AG04449 (cell line): Measurements from ENCODE around the gene ZBTB43.

Source experiments
- CTCF ChIA-PET: fragments of 350-600 bp; formaldehyde crosslinking; extraction: SDS; loops from one replicate; lab custom pipeline; 2021; ENCODE audit warnings: antibody characterized with exemption; lab: Yijun Ruan, JAX
- POLR2A ChIA-PET: fragments of 400-600, 350-600 bp; formaldehyde crosslinking; extraction: SDS; loops from one replicate; lab custom pipeline; 2020; ENCODE audit warnings: antibody characterized with exemption, inconsistent platforms; lab: Yijun Ruan, JAX
- DNase-seq: peaks from one replicate; pipeline ENCODE4 v3.0.0-alpha.2; 2010; ENCODE audit warnings: low read depth, low spot score
- H3K4me3 ChIP-seq: 2 replicates; pipeline ENCODE4 v1.5.1; 2011; ENCODE audit warnings: low read depth, mild to moderate bottlenecking, control low read depth, low read length
- TF ChIP-seq, protein P1 (sequence below): IDR thresholded peaks from one replicate; pipeline ENCODE4 v1.5.1; 2011; ENCODE audit warnings: mild to moderate bottlenecking, moderate library complexity, low read length, control low read depth, inconsistent platforms; ENCODE audit not compliant: insufficient read depth; ENCODE audit errors: missing control alignments

The ZBTB43 gene

DNA sequence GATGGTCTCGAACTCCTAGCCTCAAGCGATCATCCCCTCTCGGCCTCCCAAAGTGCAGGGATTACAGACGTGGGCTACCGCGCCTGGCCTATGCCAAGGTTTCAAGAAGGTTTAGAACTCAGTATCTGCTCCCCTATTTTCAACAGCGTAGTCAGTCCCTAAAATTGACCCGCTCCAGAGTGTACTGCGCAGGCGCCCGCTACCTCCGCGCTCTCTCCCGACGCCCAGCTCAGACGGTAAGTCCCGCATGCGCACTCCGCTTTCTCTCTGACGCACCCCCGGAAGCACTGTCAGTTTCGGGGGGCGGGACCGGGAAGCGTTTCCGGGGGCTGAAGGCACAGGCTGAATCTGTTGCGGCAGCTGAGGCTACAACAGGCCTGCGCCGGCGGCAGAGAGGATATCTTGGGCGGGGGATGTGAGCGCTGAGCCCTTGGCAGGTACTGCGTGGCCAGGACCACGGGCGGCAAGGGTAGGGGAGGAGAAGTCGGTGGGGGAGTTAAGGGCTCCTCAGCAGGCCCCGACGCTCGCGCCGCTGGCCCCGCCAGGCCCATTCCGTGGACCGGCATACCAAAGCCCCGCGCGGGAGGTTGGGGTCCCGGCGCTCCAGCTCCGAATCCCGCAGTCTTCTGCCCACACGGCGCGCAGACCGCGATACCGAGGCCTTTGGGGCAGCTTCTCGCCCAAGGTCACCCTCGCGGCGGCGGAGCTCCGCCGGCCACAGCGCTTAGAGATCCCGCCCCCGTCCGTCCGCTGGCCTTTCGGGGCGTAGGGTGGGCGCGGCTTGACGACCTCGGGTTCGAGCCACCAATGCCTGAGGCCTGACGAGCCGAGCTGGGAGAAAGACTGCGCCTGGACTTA lies at the start of gene ZBTB43:
Gene ZBTB43, plus strand, starts transcription at position 345 of the 858 bp plus-strand sequence. CDS start 27,470 bp downstream, outside the sequence.
- peak within 1 kb of the TSS; percentile 83 for H3K4me3 ChIP-seq
- ChIA-PET POLR2A (interaction anchor here (0.9 to 1.3 kb wide), 6 partner anchors 10 to 56 kb away, joined by 3 to 5 read pairs (median 4); partner anchors contain the start of gene ZBTB34), CTCF (interaction anchor here (1.4 to 1.9 kb wide), 3 partner anchors 23 to 305 kb away, joined by 3 to 7 read pairs (median 4); no protein-coding TSS in a partner anchor)
- DNase-seq, result peak; percentile 56
- TF ChIP-seq, protein P1, sequence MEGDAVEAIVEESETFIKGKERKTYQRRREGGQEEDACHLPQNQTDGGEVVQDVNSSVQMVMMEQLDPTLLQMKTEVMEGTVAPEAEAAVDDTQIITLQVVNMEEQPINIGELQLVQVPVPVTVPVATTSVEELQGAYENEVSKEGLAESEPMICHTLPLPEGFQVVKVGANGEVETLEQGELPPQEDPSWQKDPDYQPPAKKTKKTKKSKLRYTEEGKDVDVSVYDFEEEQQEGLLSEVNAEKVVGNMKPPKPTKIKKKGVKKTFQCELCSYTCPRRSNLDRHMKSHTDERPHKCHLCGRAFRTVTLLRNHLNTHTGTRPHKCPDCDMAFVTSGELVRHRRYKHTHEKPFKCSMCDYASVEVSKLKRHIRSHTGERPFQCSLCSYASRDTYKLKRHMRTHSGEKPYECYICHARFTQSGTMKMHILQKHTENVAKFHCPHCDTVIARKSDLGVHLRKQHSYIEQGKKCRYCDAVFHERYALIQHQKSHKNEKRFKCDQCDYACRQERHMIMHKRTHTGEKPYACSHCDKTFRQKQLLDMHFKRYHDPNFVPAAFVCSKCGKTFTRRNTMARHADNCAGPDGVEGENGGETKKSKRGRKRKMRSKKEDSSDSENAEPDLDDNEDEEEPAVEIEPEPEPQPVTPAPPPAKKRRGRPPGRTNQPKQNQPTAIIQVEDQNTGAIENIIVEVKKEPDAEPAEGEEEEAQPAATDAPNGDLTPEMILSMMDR, result no peak

DNA sequence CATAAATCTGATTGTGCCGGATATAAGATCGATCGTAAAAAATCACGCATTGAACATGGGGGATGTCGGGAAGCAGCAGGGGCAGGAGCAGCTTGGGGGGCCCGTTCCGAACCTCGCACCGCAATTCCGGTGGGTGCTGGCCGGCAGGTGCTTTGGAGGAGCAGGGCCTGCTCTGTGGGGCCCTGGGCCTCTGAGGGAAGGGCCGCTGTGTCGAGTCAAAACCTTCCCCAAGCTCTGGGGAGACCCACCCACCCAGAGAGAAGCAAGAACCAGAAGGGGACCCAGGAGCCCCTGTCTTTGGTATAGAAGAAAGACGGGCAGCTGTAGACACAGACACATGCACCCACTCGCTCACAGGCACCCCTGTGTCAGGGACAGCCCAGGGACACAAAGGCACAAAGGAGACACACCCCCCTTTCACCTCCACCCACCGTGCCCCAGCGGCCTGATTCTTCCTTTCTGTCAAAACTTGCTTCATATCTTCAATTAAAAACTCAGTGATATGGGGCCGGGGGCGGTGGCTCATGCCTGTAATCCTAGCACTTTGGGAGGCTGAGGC lies 49.4 kb upstream of the ZBTB43 start:
- CTCF ChIA-PET, result no interaction called here
- TF ChIP-seq, protein P1, result no peak
- POLR2A ChIA-PET, result no interaction called here
- no peak overlapping the region for H3K4me3 ChIP-seq
- DNase-seq, result no peak

DNA sequence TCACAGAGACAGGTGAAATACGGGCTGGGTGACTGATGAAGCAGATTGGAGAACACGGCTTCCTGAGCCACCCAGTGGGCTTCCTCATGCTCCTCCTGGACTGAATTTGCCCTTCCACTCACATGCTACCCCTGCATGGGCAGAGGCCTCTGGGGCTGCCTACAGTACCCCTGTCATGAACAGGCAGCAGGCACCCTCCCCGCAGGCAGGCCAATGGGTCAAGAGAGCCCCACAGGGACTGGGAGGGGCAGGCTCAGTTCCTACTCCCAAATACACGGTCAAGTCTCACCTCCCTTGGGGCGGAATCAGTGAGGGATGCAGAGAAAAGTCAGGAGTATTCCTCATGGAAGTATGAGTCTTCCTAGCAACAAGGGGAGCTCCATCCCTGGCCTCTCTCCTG lies 48.6 kb upstream of the ZBTB43 start:
- H3K4me3 ChIP-seq, result no peak overlapping the region
- TF ChIP-seq, protein P1, result no peak
- ChIA-PET CTCF (no interaction called here), POLR2A (no interaction called here)
- no peak for DNase-seq

- H3K4me3 ChIP-seq, result no peak overlapping the region
- ChIA-PET CTCF (interaction anchor here (2.0 kb wide), 1 partner anchor 25 kb away, joined by 8 read pairs; no protein-coding TSS in a partner anchor), POLR2A (no interaction called here)
- DNase-seq, result no peak
- TF ChIP-seq, protein P1, result no peak
These were observed 47.9 kb upstream of the ZBTB43 start for GRCh38 chr9:126756876-126757415.

DNA sequence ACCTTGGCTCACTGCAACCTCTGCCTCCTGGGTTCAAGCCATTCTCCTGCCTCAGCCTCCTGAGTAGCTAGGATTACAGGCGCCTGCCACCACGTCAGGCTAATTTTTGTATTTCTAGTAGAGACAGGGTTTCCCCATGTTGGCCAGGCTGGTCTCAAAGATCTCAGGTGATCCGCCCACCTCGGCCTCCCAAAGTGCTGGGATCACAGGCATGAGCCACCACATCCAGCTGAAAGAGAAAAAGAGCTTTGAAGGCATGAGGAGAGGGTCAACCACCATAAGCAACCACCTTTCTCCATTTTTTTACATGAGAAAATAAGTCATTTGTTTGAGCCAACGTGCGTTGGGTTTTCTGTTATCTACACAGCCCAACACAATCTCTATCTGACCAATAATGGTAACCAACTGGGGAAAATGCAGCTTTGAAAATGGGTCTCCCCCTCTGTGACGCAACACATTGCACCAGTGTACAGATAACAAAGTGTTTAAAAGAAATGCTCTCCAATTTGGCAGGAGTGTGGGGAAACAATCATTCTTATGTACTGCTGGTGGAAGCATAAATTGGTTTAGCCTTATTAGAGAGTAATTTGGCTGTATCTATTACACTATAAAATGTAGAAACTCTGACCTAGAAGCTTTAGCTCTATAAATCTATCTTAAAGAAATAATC lies 45.8 kb upstream of the ZBTB43 start:
- no peak overlapping the region for H3K4me3 ChIP-seq
- ChIA-PET POLR2A (no interaction called here), CTCF (interaction anchor here (1.9 to 2.0 kb wide), 2 partner anchors 14 to 22 kb away, joined by 6 to 8 read pairs; no protein-coding TSS in a partner anchor)
- DNase-seq, result no peak
- TF ChIP-seq, protein P1, result no peak

- no peak overlapping the region for H3K4me3 ChIP-seq
- CTCF ChIA-PET, result interaction anchor here (1.7 to 4.2 kb wide), 3 partner anchors 20 to 58 kb away, joined by 4 to 19 read pairs (median 7); no protein-coding TSS in a partner anchor
- TF ChIP-seq, protein P1, result no peak
- POLR2A ChIA-PET, result no interaction called here
- no peak for DNase-seq
These were observed 43.6 kb upstream of the ZBTB43 start for GRCh38 chr9:126761274-126761673.
